ENCODE measurements around the gene SMPD4.
"Not testable (repeated sequence)": the region's sequence is repeated elsewhere in the genome, so short reads cannot be mapped to it uniquely, and the experiment has no call there.

Gene SMPD4

DNA sequence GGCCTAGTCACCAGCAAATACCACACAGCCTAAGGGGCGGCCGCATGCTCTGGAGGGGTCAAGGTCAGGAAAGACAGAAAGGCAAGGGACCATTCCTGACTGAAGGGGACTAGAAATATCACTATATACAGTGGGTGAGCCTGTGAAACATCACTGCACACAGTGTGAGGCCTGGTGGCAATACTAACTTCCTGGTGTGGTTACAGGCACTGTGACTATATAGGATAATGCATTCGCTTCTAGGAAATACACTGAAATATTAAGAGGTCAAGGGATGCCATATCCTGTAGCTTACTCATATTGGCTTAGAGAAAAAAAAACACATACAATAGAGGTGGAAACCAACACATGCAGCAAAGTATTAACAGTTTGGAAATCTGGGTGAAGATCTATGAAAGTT, 12.2 kb downstream of the SMPD4 start:
- H3K4me1 ChIP-seq (ENCODE audit: control insufficient read depth, insufficient read depth, low read length, unreplicated experiment); H3K4me3 ChIP-seq (ENCODE audit: low read depth, low read length); H3K36me3 ChIP-seq (ENCODE audit: insufficient read depth, low read length); H3K27ac ChIP-seq (ENCODE audit: low read depth, low read length); H3K79me2 ChIP-seq (ENCODE audit: control insufficient read depth, insufficient read depth, low read length, unreplicated experiment); H2AFZ ChIP-seq (ENCODE audit: low read length, unreplicated experiment); H3K27me3 ChIP-seq (ENCODE audit: insufficient read depth, low read length): not testable (repeated sequence)

GRCh38 chr2:130166611-130167010, 14.8 kb downstream of the SMPD4 start:
- not testable (repeated sequence) for H3K4me1 ChIP-seq (ENCODE audit: control insufficient read depth, insufficient read depth, low read length, unreplicated experiment); H3K79me2 ChIP-seq (ENCODE audit: control insufficient read depth, insufficient read depth, low read length, unreplicated experiment); H3K27me3 ChIP-seq (ENCODE audit: insufficient read depth, low read length); H3K4me3 ChIP-seq (ENCODE audit: low read depth, low read length); H3K36me3 ChIP-seq (ENCODE audit: insufficient read depth, low read length); H2AFZ ChIP-seq (ENCODE audit: low read length, unreplicated experiment); H3K27ac ChIP-seq (ENCODE audit: low read depth, low read length)

GRCh38 chr2:130165293-130166016, 15.9 kb downstream of the SMPD4 start:
- Histone ChIP-seq H3K4me3 (ENCODE audit: low read depth, low read length) (no peak overlapping the region), H2AFZ (ENCODE audit: low read length, unreplicated experiment) (no peak overlapping the region), H3K27ac (ENCODE audit: low read depth, low read length) (no peak overlapping the region), H3K36me3 (ENCODE audit: insufficient read depth, low read length) (0 out of 2 replicates have a peak, but pooled peaks cover 4% of the 10 kb centered on the region), H3K4me1 (ENCODE audit: control insufficient read depth, insufficient read depth, low read length, unreplicated experiment) (no peaks in the 10 kb centered on the region), H3K79me2 (ENCODE audit: control insufficient read depth, insufficient read depth, low read length, unreplicated experiment) (no peaks in the 10 kb centered on the region), H3K27me3 (ENCODE audit: insufficient read depth, low read length) (no peaks in the 10 kb centered on the region)

DNA sequence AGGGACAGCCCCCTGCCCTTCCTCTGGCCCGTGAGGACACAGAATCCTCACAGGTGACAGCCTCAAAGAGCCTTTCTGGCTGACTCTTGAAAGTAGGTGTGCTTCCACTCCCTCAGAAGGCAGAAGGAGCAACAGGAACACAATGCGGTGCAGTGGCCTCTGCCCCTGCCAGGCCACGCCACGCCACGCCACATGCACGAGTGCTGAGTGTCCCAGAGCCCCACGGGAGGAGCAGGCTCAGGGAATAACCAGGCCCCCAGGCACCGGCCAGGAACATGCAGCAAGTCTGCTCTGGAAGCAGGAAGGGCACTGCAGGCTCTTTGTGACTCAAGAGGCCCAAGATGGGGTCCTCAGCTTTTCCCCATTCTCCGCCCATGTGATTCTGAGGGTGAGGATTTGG, 18.4 kb downstream of the SMPD4 start:
- H3K27me3 ChIP-seq (ENCODE audit: insufficient read depth, low read length): no peaks in the 10 kb centered on the region
- no peaks in the 10 kb centered on the region for H3K4me1 ChIP-seq (ENCODE audit: control insufficient read depth, insufficient read depth, low read length, unreplicated experiment)
- no peak overlapping the region for H3K27ac ChIP-seq (ENCODE audit: low read depth, low read length)
- no peak overlapping the region for H2AFZ ChIP-seq (ENCODE audit: low read length, unreplicated experiment)
- 0 out of 2 replicates have a peak, but pooled peaks cover 4% of the 10 kb centered on the region for H3K36me3 ChIP-seq (ENCODE audit: insufficient read depth, low read length)
- no peak overlapping the region for H3K4me3 ChIP-seq (ENCODE audit: low read depth, low read length)
- no peaks in the 10 kb centered on the region for H3K79me2 ChIP-seq (ENCODE audit: control insufficient read depth, insufficient read depth, low read length, unreplicated experiment)

DNA sequence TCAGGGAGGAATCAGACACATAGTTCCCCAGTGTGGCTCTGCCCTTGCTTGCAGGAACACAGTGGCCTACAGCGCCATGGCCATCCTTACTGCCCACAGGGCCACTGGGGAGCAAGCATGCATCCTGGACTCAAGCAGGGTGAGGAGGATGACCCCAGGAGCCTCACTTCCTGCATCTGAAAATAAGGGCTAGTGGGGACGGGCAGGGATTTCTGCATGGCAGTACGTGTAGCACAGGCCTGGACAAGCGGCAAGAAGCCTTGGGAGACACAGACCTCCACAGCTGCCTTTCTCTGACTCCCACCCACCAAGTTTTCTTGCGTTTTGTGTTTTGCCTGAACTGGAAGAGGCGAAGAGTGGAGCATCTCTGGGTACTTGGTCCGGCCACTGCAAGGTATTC, 18.9 kb downstream of the SMPD4 start:
- not testable (repeated sequence) for H3K4me3 ChIP-seq (ENCODE audit: low read depth, low read length); H3K79me2 ChIP-seq (ENCODE audit: control insufficient read depth, insufficient read depth, low read length, unreplicated experiment); H3K27ac ChIP-seq (ENCODE audit: low read depth, low read length); H3K4me1 ChIP-seq (ENCODE audit: control insufficient read depth, insufficient read depth, low read length, unreplicated experiment); H3K27me3 ChIP-seq (ENCODE audit: insufficient read depth, low read length); H2AFZ ChIP-seq (ENCODE audit: low read length, unreplicated experiment); H3K36me3 ChIP-seq (ENCODE audit: insufficient read depth, low read length)

DNA sequence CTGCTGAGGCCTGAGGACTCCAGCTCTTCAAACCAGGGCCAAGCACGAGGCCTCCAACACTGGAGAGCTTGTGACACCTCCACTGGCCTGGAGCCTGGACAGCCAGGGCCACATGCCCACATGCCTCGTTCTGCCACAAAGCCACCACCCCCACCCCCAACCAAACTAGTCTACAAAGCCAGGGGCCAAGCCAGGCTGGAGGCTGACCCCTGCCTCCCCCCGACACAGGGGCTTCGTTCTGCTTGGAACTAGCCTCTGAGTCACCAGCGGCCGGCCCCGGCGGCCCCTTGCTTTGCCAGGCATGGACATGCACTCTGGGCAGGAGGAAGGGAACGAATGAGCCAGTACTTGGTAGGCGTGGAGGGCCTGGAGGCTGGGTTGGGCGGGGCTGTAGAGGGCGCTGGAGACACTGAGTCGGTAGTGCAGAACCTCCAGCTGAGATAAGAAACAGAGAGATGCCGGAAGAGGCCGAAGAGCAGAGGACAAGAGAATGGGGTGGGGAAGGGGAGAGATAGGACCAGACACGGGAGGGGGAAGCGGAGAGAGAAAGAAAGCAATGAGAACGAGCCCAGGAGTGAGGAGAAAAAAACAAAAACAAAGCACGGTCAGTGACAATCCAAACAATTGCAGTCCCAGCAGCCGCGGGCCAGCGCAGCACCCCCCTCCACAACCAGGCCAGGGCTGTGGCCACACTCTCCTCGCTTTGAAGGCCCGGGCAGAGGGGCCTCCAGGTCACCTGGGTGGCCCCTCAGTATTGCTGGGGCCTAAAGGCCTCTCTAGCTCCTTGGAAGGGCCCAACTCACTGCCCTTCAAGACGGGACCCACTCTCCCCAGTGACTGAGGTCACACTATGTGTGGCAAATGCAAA, 20.3 kb downstream of the SMPD4 start:
- H3K27ac ChIP-seq (ENCODE audit: low read depth, low read length); H3K79me2 ChIP-seq (ENCODE audit: control insufficient read depth, insufficient read depth, low read length, unreplicated experiment); H3K36me3 ChIP-seq (ENCODE audit: insufficient read depth, low read length); H3K4me1 ChIP-seq (ENCODE audit: control insufficient read depth, insufficient read depth, low read length, unreplicated experiment); H3K4me3 ChIP-seq (ENCODE audit: low read depth, low read length); H3K27me3 ChIP-seq (ENCODE audit: insufficient read depth, low read length); H2AFZ ChIP-seq (ENCODE audit: low read length, unreplicated experiment): not testable (repeated sequence)

DNA sequence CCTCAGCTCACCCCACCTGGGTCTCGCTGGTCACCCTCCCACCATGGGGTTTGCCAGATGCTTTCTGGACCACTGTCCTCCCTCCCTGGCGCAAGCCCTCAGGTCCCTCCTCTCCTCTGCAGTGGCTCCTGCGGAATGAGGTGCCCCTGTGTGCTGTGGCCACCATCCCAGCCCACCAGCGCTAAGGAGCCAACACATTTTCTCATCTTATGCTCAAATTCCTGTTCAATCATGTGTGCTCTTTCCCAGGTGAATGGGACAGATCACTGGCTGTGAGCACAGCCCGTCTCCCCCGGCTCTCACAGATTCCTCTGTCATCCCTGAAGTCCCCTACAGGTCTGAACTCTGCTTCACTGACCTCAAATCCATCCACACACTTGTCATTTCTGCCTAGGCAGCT, 21.3 kb downstream of the SMPD4 start:
- H3K27me3 ChIP-seq (ENCODE audit: insufficient read depth, low read length): no peaks in the 10 kb centered on the region
- no peaks in the 10 kb centered on the region for H3K36me3 ChIP-seq (ENCODE audit: insufficient read depth, low read length)
- H2AFZ ChIP-seq (ENCODE audit: low read length, unreplicated experiment): no peak overlapping the region
- no peak overlapping the region for H3K27ac ChIP-seq (ENCODE audit: low read depth, low read length)
- no peaks in the 10 kb centered on the region for H3K4me1 ChIP-seq (ENCODE audit: control insufficient read depth, insufficient read depth, low read length, unreplicated experiment)
- no peaks in the 10 kb centered on the region for H3K79me2 ChIP-seq (ENCODE audit: control insufficient read depth, insufficient read depth, low read length, unreplicated experiment)
- no peak overlapping the region for H3K4me3 ChIP-seq (ENCODE audit: low read depth, low read length)

GRCh38 chr2:130159376-130159775, 22.0 kb downstream of the SMPD4 start:
- H3K4me3 ChIP-seq (ENCODE audit: low read depth, low read length); H3K27ac ChIP-seq (ENCODE audit: low read depth, low read length); H3K27me3 ChIP-seq (ENCODE audit: insufficient read depth, low read length); H3K79me2 ChIP-seq (ENCODE audit: control insufficient read depth, insufficient read depth, low read length, unreplicated experiment); H3K4me1 ChIP-seq (ENCODE audit: control insufficient read depth, insufficient read depth, low read length, unreplicated experiment); H2AFZ ChIP-seq (ENCODE audit: low read length, unreplicated experiment); H3K36me3 ChIP-seq (ENCODE audit: insufficient read depth, low read length): not testable (repeated sequence)

- Histone ChIP-seq H3K4me1 (ENCODE audit: control insufficient read depth, insufficient read depth, low read length, unreplicated experiment) (no peaks in the 10 kb centered on the region), H3K27me3 (ENCODE audit: insufficient read depth, low read length) (no peaks in the 10 kb centered on the region), H3K27ac (ENCODE audit: low read depth, low read length) (no peak overlapping the region), H3K36me3 (ENCODE audit: insufficient read depth, low read length) (no peaks in the 10 kb centered on the region), H2AFZ (ENCODE audit: low read length, unreplicated experiment) (no peak overlapping the region), H3K4me3 (ENCODE audit: low read depth, low read length) (no peak overlapping the region), H3K79me2 (ENCODE audit: control insufficient read depth, insufficient read depth, low read length, unreplicated experiment) (no peaks in the 10 kb centered on the region)
Observed at GRCh38 chr2:130158631-130159030, 22.8 kb downstream of the SMPD4 start.

- not testable (repeated sequence) for H3K4me1 ChIP-seq (ENCODE audit: control insufficient read depth, insufficient read depth, low read length, unreplicated experiment); H2AFZ ChIP-seq (ENCODE audit: low read length, unreplicated experiment); H3K4me3 ChIP-seq (ENCODE audit: low read depth, low read length); H3K79me2 ChIP-seq (ENCODE audit: control insufficient read depth, insufficient read depth, low read length, unreplicated experiment); H3K36me3 ChIP-seq (ENCODE audit: insufficient read depth, low read length); H3K27me3 ChIP-seq (ENCODE audit: insufficient read depth, low read length); H3K27ac ChIP-seq (ENCODE audit: low read depth, low read length)
Observed at GRCh38 chr2:130157825-130158514, 23.4 kb downstream of the SMPD4 start.

All from ACC112 (cell line).